Erythroblast (primary cell): ENCODE data around the gene MUC22.
"Not testable (repeated sequence)": the region's sequence is repeated elsewhere in the genome, so short reads cannot be mapped to it uniquely, and the experiment has no call there.

Experiments
- DNase-seq, 2 experiments: peaks; one replicate each; lab custom pipeline; 2025; lab: John Stamatoyannopoulos, UW
- GATA1 ChIP-seq: IDR thresholded peaks from 2 replicates; pipeline ENCODE4 v1.6.1; 2011; ENCODE audit warnings: low read depth, mild to moderate bottlenecking, control low read depth, low read length, moderate library complexity
- POLR2A ChIP-seq: IDR thresholded peaks from 2 replicates; pipeline ENCODE4 v1.6.1; 2011; ENCODE audit warnings: mild to moderate bottlenecking, low read length

The MUC22 gene

DNA sequence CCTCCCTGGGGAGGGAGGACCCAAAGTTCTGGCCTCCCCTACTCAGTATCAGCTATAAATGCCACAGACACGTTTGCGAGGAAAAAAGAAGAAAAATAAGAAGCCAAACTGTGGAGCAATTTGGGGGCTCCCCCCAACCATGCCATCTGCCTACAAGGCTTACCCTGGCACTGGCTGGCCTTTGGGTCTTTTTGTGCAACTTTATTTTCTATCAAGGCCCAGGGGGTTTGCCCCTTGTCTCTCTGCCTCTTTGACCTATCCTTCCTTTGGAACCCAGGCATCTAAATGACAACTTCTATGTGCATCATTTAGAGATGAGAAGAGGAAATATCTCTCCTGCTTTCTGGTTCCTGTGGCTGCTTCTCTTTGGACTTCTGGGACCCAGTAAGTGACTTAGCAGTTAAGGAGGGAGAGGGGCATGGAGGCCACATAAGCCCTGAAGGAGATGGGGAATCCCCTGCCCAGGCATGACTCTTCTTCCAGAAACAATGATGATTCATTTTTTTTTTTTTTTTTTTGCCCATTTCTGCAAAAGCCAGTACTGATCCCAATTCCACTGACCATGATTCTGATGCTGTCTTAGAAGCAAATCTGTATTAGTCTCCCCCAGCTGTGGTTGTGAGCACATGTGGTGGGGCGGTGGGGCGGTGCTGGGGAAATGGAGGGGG is at the start of gene MUC22:
TSS of gene MUC22 (plus strand) at position 82 of the 668 bp plus-strand sequence. CDS start at position 315, 233 bp downstream.
- TF ChIP-seq POLR2A (no peak), GATA1 (no peak)
- DNase-seq: no peak

DNA sequence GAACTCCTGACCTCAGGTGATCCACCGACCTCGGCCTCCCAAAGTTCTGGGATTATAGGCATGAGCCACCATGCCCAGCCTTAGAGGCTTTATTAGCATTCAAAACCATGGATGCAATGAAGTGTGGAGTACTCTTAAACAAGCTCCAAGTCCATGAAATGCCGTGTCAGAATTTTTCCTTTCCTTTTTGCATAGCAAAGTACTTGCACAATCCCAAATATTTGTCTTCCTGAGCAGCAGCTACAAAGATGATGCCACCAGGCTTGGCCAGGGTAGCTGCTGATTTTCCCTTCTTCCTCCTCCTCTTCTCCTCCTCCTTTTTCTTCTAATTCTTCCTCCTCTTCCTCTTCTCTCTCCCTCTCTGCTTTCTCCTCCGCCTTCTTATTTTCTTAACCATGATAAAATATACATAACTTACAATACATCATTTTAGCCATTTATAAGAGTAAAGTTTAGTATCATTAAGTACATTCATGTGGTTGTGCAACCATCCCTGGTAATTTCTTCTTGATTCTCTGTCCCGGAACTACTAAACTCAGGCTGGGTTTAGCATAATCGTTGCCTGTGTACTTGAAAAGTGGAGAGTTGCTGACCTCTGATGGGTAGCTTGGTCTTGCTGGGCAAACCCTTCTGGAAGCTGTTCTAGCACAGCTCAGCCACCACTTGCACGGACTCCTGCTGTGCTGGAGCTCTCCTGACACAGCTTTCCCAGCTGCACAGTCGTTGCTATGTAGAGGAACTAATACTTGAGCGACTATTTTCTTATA is 49.2 kb upstream of the MUC22 start:
- DNase-seq: no peak
- no peak for TF ChIP-seq POLR2A
- TF ChIP-seq GATA1: no peak

DNA sequence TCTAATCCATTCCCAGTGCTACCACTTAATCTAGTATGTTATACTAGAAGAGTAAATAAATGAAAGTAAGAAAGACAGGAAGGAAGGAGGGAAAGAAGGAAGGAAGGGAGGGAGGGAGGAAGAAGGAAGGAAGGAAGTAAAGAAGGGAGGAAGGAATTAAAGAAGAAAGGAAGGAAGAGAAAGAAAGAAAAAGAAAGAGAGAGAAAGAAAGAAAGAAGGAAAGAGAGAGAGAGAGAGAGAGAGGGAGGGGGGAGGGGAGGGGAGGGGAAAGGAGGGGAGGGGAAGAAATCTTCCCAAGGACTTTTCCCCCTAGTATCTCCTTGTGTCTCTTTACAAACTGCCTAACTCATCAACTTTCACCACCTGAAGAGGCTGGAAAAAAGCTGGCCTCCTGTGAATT is 47.6 kb upstream of the MUC22 start:
- DNase-seq: no peak
- TF ChIP-seq GATA1 (no peak), POLR2A (no peak)

DNA sequence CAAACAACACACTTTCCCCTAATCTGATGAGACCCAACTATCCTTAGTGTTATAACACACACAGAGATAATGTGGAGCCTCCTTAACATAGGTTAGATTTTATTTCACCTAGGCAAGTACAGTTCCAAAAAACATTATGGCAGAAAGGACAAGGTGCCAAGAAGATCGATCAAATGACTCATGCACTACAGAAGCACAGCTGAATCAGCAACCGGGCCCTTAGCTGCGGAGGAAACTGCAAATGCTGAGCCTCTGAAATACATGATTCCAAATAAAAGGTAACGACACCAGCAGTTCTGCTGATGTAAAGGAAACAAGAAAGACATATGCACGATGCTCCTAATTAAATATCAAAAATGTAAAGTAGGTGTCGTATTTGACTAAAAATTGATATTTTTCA is 46.6 kb upstream of the MUC22 start:
- no peak for DNase-seq
- TF ChIP-seq GATA1: no peak
- no peak for TF ChIP-seq POLR2A

DNA sequence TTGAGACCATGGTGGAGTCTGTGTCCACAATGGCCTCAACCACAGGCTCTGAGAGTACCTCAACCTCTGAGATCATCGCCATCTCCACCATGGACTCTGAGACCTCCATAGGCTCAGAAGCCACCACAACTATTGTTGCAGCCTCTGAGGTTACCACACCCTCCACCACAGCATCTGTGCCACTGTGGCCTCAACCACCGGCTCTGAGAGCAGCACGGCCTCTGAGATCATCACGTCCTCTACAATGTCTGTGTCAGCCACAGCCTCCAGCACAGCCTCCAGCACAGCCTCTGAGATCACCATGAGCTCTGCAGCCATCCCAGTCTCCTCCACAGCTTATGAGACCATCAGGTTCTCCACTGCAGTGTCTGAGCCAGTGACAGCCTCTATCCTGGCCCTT is 46.2 kb upstream of the MUC22 start:
- no peak for DNase-seq
- TF ChIP-seq GATA1: no peak
- TF ChIP-seq POLR2A: no peak

DNA sequence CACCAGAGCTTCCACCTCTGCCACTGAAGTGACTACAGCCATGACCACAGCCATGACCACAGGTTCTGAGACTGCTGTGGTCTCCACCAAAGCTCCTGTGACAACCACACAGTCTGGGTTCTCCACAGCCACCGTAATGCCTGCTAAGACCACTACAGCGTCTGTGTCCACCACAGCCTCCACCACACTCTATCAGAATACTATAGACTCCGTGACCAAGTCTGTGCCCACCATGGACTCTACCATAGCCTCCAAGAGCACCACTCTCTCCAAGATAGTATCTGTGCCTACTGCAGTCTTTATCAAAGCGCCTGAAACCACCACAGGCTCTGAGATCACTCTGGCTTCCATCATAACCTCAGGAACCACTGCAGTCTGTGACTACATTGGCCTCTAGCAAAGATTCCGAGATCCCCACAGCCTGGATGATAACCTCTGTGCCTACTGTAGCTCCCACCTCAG is 45.1 kb upstream of the MUC22 start:
- no peak for DNase-seq
- TF ChIP-seq GATA1: no peak
- no peak for TF ChIP-seq POLR2A

DNA sequence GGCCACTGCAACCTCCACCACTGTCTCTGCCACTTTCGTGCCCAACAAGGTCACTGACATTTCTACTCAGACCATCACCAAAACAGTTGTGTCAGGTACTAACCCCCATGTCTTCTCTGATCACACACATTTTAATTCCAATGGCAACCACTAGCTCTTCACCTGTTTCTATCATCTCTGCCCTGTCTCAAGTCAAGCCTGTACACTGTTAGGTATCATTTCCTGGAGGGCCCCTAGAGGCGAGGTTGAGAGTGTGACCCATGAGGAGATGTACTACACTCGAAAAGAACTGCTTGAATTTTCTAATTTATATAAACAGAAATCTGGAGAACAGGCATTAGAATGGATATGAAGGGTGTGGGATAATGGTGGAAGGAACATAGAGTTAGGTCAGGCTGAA is 44.1 kb upstream of the MUC22 start:
- no peak for DNase-seq

DNA sequence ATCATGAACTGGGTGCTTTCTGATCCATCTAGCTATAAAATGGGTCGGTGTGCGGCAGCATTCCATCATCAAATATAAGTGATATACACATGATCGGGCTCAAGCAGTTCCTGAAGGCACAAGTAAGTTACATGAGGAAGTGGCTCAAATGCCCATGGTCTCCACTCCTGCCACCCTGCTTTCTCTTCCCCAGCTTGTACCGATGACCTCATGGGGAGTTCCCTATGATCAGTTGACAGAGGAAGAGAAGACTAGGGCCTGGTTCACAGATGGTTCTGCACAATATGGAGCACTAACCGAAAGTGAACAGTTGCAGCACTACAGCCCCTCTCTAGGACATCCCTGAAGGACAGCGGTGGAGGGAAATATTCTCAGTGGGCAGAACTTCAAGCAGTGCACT is 41.1 kb upstream of the MUC22 start:
- DNase-seq: not testable (repeated sequence)

More for the DNA sequence above, 44.1 kb upstream of the MUC22 start:
- TF ChIP-seq POLR2A (no peak), GATA1 (no peak)

DNA sequence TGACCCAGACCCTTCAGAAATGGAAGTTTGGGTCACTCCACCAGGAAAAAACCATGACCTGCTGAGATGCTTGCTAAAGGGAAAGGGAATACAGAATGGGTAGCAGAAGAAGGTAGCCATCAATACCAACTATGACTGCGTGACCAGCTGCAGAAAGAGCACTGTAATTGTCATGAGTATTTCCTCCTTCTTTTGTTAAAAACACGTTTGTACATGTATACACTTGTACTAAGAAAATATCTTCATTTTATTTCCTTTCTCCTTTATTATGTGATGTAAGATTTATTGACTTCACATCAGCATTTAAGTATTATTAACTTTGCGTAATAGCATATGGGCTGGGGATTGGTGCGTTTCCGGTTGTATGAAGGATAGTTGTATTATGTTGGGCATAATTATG is 39.3 kb upstream of the MUC22 start:
- TF ChIP-seq GATA1: no peak
- no peak for TF ChIP-seq POLR2A
- DNase-seq: no peak

DNA sequence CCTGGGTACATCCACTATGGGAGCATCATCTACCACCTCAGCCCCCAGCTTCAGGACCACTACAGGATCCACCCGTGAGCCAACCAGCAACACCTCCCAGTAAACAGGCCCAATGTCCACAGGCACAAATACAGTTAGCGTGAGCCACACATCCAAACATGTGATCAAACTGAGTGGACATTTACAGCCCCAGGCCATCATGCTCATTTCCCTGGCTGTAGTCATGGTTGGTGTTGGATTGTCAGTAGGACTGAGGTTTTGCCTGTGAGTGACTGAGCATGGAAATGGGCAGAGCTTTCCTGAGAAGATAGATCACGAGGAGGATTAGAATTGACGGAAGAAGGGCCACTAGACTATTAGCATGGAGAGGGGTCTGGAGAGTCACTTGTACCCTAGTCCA is 37.5 kb upstream of the MUC22 start:
- no peak for DNase-seq
- TF ChIP-seq POLR2A (no peak), GATA1 (no peak)

DNA sequence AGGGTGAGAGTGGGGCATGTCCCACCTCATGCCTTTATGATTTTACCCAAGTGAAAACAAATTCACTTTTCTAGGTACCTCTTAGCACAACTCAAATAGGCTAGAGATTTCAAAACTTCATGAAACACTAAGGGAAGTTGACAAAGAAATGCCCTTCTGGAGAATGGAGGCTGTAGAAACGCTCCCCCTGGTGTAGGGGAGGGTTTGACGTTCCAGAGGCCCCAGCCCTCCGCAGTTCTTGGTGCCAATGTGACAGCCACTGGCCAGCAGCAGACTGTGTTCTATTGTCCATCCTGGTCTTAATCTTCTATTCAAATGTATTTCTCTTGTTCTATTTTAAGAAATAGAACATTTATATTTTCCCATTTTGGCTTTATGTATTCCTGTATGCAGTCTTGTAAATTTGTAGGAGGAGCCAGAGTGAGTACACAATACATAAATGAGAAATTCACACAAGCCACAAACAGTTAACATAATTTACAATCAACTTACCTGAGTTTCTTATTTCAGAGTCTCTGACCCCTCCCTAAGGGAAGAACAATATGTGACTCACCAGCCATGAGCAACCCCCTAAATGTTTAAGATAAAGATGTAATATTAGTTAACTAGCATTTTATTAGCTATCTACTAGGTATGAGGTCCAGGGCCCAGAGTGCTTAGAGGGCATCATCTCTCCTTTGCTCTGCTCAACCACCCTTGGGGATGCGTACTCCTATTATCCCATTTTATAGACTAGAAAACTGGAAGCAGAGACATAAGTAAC is 35.6 kb upstream of the MUC22 start:
- no peak for DNase-seq
- TF ChIP-seq GATA1 (no peak), POLR2A (no peak)

DNA sequence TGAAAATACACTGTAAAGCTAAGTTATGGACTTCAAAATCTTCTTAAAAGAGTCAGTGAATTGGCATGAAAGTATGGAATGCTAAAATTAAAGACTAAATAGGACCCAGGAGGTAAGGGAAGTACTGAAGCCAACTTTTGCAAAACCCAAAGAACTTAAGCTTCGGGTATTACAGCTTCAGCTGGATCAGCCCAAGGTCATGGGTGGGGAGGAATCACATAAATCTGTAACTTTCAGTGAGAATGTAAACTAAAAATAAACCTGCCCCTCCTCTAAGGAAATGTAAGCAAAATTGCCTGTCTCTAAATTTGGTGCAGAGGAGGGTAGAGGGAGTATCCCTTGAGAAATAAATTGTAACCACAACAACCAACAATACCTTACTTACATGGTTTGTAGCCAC is 31.1 kb upstream of the MUC22 start:
- DNase-seq: no peak
- TF ChIP-seq POLR2A: no peak
- no peak for TF ChIP-seq GATA1

DNA sequence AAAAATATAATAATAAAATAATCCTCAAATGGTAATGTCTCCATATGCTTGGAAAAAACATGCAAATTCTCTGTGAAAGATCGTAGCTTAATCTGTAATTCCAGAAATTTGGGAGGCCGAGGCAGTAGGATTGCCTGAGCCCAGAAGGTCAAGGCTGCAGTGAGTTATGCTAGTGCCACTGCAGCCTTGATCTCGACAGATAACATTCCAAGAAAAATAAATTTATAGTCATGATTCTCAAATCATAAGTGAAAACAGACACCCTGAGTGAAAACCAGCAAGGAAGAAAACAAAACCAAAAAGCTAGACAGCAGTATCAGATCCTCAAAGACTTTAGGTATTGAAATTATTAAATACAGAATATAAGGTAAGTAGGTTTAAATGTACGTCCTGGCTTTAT is 30.6 kb upstream of the MUC22 start:
- no peak for TF ChIP-seq POLR2A
- no peak for TF ChIP-seq GATA1
- DNase-seq: no peak
